NOMO-1 treated with dmso at 0.1 percent for 144 hours (cell line): ENCODE data around the gene STK24.

Experiments used
- DNase-seq: peaks from one replicate; lab custom pipeline; 2025; ENCODE audit not compliant: unreplicated experiment; lab: John Stamatoyannopoulos, UW

STK24 gene

DNA sequence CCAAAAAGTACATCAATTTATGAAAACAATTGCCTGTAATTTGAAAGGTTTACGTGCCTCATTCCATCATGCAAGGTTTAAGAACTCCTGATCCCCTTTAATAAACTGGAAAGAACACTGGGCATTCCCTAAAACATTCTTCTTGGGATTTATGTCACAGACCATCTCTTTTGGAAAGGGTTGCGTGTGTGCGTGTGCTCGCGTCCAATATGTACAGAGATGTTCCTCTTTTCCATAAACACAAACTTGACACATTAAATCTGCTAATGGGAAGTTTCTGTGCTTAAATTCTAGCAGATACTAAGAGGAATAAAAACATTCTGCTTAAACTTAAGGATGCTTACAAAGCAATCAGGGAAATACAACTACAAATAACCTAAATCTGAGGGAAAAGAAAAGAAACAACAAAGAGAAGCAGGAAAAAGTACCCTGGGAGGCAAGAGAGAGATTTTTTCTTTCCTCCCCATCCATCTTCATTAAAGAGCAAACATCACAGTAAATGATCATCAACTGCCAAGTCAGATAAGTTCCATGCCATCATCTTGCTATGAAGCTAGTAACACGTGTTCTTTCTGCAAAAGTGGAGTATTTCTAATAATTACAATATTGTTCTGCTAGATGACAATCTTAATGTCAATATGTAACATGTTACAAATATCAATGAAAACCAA lies 83.7 kb downstream of the STK24 start:
- no peak for DNase-seq

DNA sequence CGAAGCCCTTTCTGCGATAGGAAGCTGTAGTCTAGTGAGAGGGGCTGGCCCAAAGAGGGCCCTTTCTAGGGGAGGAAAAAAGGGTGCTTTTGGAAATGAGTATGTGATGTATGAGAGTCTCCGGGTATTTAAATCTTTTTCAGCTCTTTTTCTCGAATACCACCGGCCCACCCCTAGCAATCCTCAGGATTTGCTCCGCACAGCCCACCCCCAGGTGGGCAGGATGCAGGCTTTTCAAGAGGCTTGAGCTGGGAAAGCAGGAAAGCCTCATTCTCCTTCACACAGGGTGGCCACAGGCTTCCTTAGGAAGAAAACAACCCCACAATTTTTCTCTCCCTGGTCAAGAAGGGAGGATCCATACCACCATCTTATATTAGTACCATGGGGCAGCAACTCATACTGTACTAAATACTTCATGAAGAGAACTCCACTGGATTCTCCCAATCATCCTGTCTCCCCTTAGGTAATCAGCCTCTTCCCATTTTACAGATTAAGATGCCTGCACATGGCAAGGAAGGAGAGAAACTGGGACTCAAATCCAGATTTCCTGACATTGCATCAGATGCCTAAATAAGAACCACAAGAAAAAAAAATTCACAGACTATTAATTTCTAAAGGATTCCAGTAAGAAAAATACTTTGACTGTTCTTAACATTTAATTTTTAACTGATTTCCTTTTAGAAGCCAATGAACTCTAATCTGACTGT lies 84.4 kb downstream of the STK24 start:
- DNase-seq, result no peak

DNA sequence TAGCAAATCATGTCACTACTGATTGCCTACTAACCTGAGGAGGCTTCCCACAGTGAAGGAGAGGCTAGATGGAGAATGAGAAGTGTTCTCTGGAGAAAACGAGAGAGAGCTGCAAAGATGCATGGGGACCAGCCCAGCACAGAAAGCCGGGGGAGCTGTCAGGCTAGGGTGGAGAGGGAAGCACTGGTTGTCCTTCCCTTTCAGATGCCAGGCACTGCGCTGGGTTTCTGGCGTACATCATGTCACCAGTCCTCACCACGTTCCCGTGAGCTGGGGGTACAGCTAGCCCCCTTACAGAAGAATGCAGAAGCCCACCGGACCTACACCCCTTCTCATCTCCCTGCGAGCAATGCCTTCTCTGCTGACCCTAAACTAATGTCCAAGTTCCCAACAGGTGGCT lies 86.0 kb downstream of the STK24 start:
- no peak for DNase-seq

GRCh38 chr13:98490195-98490836 lies 86.6 kb downstream of the STK24 start:
- no peak for DNase-seq

DNA sequence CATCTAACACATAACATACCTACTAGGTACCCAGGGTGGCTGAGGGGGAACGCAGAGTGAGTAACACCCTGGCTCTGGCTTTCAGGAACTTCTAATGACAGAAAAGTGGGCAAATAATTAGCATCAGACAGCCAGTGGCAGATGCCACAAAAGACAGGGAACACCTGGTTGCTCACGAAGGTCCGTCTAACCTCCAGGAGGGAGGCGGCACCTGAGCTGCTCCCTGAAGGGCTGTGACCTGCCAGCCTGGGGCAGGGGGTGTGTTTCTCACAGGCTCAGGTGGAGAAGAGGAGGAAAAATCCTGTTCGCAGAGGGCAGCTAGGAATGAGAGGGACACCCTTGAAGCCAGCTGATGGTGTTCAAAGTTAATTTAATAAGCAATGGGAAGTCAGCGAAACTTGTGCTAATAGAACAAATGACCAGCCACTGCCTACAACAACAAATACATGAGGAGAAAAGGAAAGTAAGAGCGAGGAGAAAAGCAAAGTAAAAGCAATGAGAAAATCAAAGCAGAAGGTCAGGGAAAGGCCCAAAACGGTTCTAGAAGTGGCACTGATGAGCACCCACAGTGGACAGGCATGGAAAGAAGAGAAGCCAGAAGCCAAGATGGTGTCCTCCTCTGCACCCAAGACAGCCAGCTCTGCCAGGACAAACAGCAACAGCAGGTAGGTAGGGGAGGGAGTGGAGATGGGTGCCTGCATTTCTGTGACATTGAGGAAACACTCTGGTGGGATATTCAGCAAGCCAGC lies 87.3 kb downstream of the STK24 start:
- no peak for DNase-seq

- DNase-seq, result no peak
Observed at GRCh38 chr13:98488736-98489135, 88.2 kb downstream of the STK24 start.

DNA sequence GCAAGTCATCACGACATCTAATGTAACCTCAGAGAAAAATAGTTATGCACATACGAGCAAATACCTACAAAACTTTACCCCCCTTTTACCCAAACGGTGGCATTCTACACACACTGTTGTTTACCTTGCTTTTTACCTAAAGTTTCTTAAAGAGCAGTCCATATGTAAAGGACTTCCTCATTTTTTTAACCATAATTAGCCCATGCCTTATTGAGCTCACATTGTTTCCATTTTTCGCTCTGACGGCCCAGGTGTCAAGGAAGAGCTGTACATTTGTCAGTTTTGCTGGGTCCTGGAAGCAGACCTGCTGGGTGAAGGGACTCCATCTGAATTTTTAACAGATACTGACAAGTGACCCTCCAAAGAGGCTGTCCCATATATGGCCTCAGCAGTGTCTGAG lies 89.4 kb downstream of the STK24 start:
- peak; percentile 17 for DNase-seq

DNA sequence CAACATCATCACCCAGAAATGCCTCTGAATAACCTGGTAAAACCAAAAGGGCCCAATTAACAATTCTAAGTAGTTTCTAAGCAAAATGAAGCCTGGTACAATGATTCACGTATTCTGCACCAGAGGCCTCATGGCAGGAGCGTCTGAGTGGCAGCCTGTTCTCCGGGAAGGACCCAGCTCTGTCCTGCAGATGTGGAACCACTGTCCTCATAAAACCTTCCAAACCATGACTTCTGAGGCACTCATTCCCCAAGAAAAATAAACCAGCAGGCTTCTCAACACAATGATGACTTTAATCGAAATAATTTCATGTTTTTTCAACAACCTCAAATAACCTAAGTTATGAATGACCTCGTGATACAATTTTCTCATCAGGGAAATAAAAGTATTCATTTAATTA lies 89.9 kb downstream of the STK24 start:
- no peak for DNase-seq

DNA sequence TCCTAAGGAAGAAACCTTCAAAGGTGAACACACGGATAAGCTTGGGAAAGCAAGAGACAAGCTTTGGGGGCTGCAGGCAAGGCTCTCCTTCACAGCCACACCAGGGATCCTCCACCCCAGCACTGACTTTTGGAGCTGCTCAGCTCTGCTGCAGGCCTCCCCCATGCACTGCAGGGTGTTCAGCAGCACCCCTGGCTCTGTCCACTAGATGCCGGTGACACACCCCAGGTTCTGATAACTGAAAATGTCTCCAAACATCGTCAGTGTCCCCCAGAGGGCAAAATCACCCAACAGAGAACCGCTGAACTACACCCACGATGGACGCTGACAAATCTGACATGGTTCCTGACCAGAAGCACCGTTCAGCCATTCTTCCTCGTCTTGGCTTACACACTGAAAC lies 90.5 kb downstream of the STK24 start:
- no peak for DNase-seq

GRCh38 chr13:98485561-98485960 lies 91.3 kb downstream of the STK24 start:
- DNase-seq, result no peak

GRCh38 chr13:98484289-98485219 lies 92.4 kb downstream of the STK24 start:
- peak; percentile 80 for DNase-seq

DNA sequence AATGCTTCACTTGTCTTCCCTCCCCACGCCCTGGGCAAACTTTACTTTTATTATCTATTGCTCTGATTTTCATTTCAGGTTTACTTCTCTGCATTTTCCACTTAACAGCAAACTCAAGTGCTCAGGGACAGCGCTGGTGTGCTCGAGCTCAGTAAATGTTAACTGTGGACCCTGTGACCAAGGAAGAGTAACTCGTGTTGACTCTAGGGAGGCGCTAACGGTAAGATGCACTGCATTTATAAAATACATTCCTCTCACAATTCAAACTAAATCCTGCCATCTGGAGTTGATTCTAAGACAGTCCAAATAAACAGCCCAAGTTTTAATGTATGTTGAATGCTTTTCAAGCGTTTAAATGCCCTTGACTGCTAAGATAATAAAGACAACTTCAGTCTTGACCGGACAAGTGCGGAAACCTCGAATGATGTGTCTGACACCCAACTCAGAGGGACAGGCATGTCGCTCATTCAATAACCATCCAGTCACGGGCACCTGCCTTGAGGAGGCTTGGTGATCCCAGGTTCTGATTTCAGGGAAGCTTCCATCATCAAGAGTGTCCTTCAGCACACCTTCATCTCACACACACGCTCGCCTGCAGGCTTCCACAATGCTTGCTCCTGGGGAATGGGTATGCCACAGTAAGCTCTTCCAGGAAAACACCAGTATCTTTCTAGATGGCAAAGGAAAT lies 93.2 kb downstream of the STK24 start:
- no peak for DNase-seq

GRCh38 chr13:98482476-98483444 lies 94.1 kb downstream of the STK24 start:
- no peak for DNase-seq

DNA sequence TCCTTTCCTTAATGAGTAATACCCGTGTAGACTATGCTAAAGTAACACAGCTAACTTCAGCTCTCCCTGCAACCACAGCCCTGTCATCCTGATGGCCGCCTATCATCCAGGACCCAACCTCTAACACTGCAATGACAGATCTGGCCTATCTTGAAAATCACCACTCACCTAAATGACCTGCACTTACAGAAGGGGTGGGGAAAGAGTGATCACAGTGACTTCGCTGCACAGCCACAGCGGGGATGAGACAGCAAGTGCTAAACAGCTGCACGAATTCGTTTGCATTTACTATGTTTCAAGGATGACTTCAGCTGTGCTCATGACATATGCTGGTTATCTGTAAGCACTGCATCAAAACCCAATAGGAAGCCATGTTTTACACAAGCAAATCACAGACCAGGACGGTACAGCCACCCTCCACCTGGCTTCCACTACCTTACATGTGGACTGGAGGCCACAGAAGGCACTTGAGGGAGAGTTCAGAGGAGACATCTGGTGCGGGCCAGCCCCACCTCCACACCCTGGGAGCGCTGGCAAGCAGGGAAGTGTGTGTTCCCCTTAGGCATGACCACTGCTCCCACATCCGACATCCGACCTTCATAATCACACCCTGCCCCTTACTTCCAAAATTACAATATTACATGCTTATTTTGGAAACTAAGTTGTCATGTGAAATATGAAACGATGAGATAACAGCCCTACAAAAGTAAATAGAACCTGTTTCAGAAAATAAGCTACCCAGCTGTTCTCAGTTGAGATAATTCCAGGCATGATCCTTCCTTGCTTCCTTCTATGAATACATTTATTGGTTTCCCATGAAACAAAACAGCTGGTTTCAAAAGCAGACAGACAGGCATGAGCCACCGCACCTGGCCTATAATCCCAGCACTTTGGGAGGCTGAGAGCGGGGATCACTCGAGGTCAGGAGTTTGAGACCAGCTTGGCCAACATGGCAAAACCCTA lies 95.7 kb downstream of the STK24 start:
- DNase-seq, result no peak

DNA sequence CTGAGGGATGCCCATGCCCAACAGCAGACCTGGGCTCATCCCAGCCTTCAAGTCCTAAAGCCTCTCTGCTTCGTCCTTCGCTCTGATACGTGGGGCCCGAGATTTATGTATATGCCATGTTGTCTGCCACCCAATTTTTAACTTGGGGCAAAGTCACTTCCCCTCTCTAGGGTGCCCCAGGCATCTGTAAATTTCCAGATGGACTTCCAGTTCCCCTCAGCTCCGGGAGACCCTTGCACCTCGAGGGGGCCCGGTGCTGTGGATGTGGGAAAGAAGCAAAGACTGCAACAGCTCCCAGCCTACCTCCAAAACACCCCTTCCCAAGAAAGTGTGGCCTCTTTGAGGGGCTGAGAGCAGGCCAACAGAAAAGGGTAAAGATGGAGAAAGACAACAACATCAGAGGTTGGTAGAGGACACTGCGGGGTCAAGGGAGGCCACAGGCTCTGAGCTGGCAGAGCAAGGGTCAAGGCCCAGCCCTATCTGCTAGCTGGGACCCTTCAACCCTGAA lies 97.4 kb downstream of the STK24 start:
- no peak for DNase-seq

- no peak for DNase-seq
Observed at GRCh38 chr13:98478189-98479129, 98.4 kb downstream of the STK24 start.
